Right cardiac atrium (tissue), 5 donors: ENCODE results near the gene ADAM29. TPM values are rescaled to one million over a fixed set of nuclear protein-coding genes. Genes with fewer than 3 reads are reported as not detected.
"Not testable (repeated sequence)": the region's sequence is repeated elsewhere in the genome, so short reads cannot be mapped to it uniquely, and the experiment has no call there.

Source experiments
- ATAC-seq, 2 donors: fragments of 200-7000 bp; cut with Tn5 transposase; one replicate each; pipeline versions ENCODE4 v1.8.0 to v1.9.1; 2020; ENCODE audit warnings: moderate library complexity in 2 of 2, mild to moderate bottlenecking in 1 of 2
- DNase-seq, 3 donors: peaks; one replicate each; pipeline ENCODE4 v3.0.0-alpha.2; 2020
- H3K27ac ChIP-seq: one replicate; pipeline ENCODE4 v1.5.1; 2013; ENCODE audit warnings: mild to moderate bottlenecking, low read length, control low read depth, moderate library complexity
- H3K27me3 ChIP-seq: one replicate; pipeline ENCODE4 v1.6.1; 2013; ENCODE audit not compliant: control insufficient read depth, insufficient read depth
- H3K4me1 ChIP-seq: one replicate; pipeline ENCODE4 v1.6.1; 2013; ENCODE audit warnings: low read length; ENCODE audit not compliant: control insufficient read depth, insufficient read depth
- H3K4me3 ChIP-seq: one replicate; pipeline ENCODE4 v1.5.1; 2013; ENCODE audit warnings: low read length, control low read depth
- H3K9me3 ChIP-seq: one replicate; pipeline ENCODE4 v1.6.1; 2013; ENCODE audit warnings: low read length; ENCODE audit not compliant: control insufficient read depth
- WGBS: extraction: QIAGEN DNeasy Blood & Tissue Kit; methylation state at CpG from one replicate; pipeline ENCODE4 v1.1.7; 2013; 5-methylcytosine and 5-hydroxymethylcytosine counted together
- intact Hi-C, 4 donors: fragments of 100-400 bp; cut with DNase I; formaldehyde crosslinking; loops; one replicate each; pipeline versions ENCODE4 v1.11.0 to v1.14.0; 2022 to 2023
- long read RNA-seq, 4 donors: library from polyadenylated mRNA; unstranded; transcript quantifications; one replicate each; pipeline ENCODE4 v2.0.0, GENCODE V29; 2020 to 2021
- polyA plus RNA-seq: library from polyadenylated mRNA; stranded (reverse); fragments of 200-250 nt; gene quantifications from one replicate; pipeline ENCODE4 v1.2.3, GENCODE V29; 2013
- total RNA-seq, 4 donors: library from RNA; stranded (reverse); fragmentation: NEBNext Ultra II Directional; extraction: Animal tissue kit (Norgen Biotek cat#: 25700); gene quantifications; one replicate each; pipeline ENCODE4 v1.2.1, GENCODE V29; 2021
- donor health status: healthy with polysubstance abuse.
- donor health status: DM: no; HTN: yes; CAD: no.
- donor health status: DM: no; HTN: no; CAD: no.
- donor health status: DM: no; HTN: yes; CAD: no; lungs with severe emphysema.
- donor health status: DM: yes; HTN: yes; CAD: no.

The ADAM29 gene
- total RNA-seq: not detected
- polyA plus RNA-seq: not detected
- long read RNA-seq, donor 1: 0 reads
- long read RNA-seq, donor 2: 0 reads
- long read RNA-seq, donor 3: 0 reads
- long read RNA-seq, donor 4: 0 reads

- Histone ChIP-seq H3K4me3 (no peak within 1 kb of the TSS), H3K27me3 (no peaks in the 10 kb centered on the region), H3K4me1 (no peaks in the 10 kb centered on the region), H3K9me3 (no peaks in the 10 kb centered on the region), H3K27ac (no peak within 1 kb of the TSS)
- DNase-seq (no peak), ATAC-seq (no peak)
- 87% methylated on average over 5 of the region's 5 CpGs for WGBS
- intact Hi-C loops: no loop called here
These were observed at the start of gene ADAM29 for GRCh38 chr4:174918058-174918457. Gene ADAM29, plus strand, starts transcription at chr4:174918358. Its CDS starts 57,168 bp downstream, at chr4:174975526.

GRCh38 chr4:174869339-174869738 is 48.8 kb upstream of the ADAM29 start:
- no peaks in the 10 kb centered on the region for H3K27me3 ChIP-seq

GRCh38 chr4:174870311-174870710 is 47.8 kb upstream of the ADAM29 start:
- intact Hi-C loops: no loop called here
- ATAC-seq: no peak
- 12% methylated on average over 2 of the region's 2 CpGs for WGBS

More at GRCh38 chr4:174869339-174869738, 48.8 kb upstream of the ADAM29 start:
- H3K4me3 ChIP-seq: no peak overlapping the region
- no peak overlapping the region for H3K27ac ChIP-seq
- ATAC-seq: no peak
- WGBS: 52% methylated on average over 3 of the region's 3 CpGs
- no peaks in the 10 kb centered on the region for H3K9me3 ChIP-seq
- H3K4me1 ChIP-seq: no peaks in the 10 kb centered on the region
- DNase-seq: no peak
- intact Hi-C loops: no loop called here

GRCh38 chr4:174871407-174871806 is 46.8 kb upstream of the ADAM29 start:
- no peak for ATAC-seq
- intact Hi-C loops: no loop called here

More at GRCh38 chr4:174870311-174870710, 47.8 kb upstream of the ADAM29 start:
- Histone ChIP-seq H3K4me1 (no peaks in the 10 kb centered on the region), H3K4me3 (no peak overlapping the region), H3K9me3 (no peaks in the 10 kb centered on the region), H3K27ac (no peak overlapping the region), H3K27me3 (no peaks in the 10 kb centered on the region)
- DNase-seq: no peak

GRCh38 chr4:174873146-174873545 is 45.0 kb upstream of the ADAM29 start:
- intact Hi-C loops, ATAC-seq, H3K4me3 ChIP-seq, H3K27me3 ChIP-seq, H3K4me1 ChIP-seq, H3K9me3 ChIP-seq, DNase-seq, H3K27ac ChIP-seq: not testable (repeated sequence)
- WGBS: 66% methylated on average over 3 of the region's 4 CpGs

More at GRCh38 chr4:174871407-174871806, 46.8 kb upstream of the ADAM29 start:
- no peak overlapping the region for H3K27ac ChIP-seq
- no peaks in the 10 kb centered on the region for H3K27me3 ChIP-seq
- H3K9me3 ChIP-seq: no peaks in the 10 kb centered on the region
- DNase-seq: no peak
- H3K4me1 ChIP-seq: no peaks in the 10 kb centered on the region
- no peak overlapping the region for H3K4me3 ChIP-seq

- WGBS: 44% methylated on average over 1 of the region's 1 CpG
- no peak for DNase-seq
- no peak overlapping the region for H3K27ac ChIP-seq
- H3K4me3 ChIP-seq: no peak overlapping the region
- ATAC-seq: no peak
- no peaks in the 10 kb centered on the region for H3K9me3 ChIP-seq
- no peaks in the 10 kb centered on the region for H3K27me3 ChIP-seq
- intact Hi-C loops: no loop called here
- no peaks in the 10 kb centered on the region for H3K4me1 ChIP-seq
These were observed 44.2 kb upstream of the ADAM29 start for GRCh38 chr4:174873931-174874330.

GRCh38 chr4:174874898-174875297 is 43.3 kb upstream of the ADAM29 start:
- ATAC-seq: no peak
- intact Hi-C loops: no loop called here

GRCh38 chr4:174880001-174880400 is 38.2 kb upstream of the ADAM29 start:
- DNase-seq (no peak), ATAC-seq (no peak)
- Histone ChIP-seq H3K9me3 (no peaks in the 10 kb centered on the region), H3K4me3 (no peak overlapping the region), H3K27me3 (no peaks in the 10 kb centered on the region), H3K27ac (no peak overlapping the region), H3K4me1 (no peaks in the 10 kb centered on the region)
- WGBS: 52% methylated on average over 7 of the region's 7 CpGs
- intact Hi-C loops: no loop called here

More at GRCh38 chr4:174874898-174875297, 43.3 kb upstream of the ADAM29 start:
- no peak overlapping the region for H3K4me3 ChIP-seq
- H3K4me1 ChIP-seq: no peaks in the 10 kb centered on the region
- DNase-seq: no peak
- WGBS: 60% methylated on average over 1 of the region's 1 CpG
- no peaks in the 10 kb centered on the region for H3K27me3 ChIP-seq
- H3K9me3 ChIP-seq: no peaks in the 10 kb centered on the region
- H3K27ac ChIP-seq: no peak overlapping the region

GRCh38 chr4:174882317-174882992 is 35.7 kb upstream of the ADAM29 start:
- intact Hi-C loops: no loop called here
- no peaks in the 10 kb centered on the region for H3K27me3 ChIP-seq
- ATAC-seq (no peak), DNase-seq (no peak)
- no peak overlapping the region for H3K4me3 ChIP-seq
- no peaks in the 10 kb centered on the region for H3K9me3 ChIP-seq
- H3K4me1 ChIP-seq: no peaks in the 10 kb centered on the region
- WGBS: 78% methylated on average over 6 of the region's 6 CpGs
- H3K27ac ChIP-seq: no peak overlapping the region

- Histone ChIP-seq H3K4me1 (no peaks in the 10 kb centered on the region), H3K4me3 (no peak overlapping the region), H3K9me3 (no peaks in the 10 kb centered on the region), H3K27ac (no peak overlapping the region), H3K27me3 (no peaks in the 10 kb centered on the region)
- intact Hi-C loops: no loop called here
- ATAC-seq (no peak), DNase-seq (no peak)
These were observed 10.7 kb upstream of the ADAM29 start for GRCh38 chr4:174907508-174907907.

GRCh38 chr4:174910271-174910670 is 7.9 kb upstream of the ADAM29 start:
- H3K4me1 ChIP-seq: no peaks in the 10 kb centered on the region
- ATAC-seq (no peak), DNase-seq (no peak)
- intact Hi-C loops: no loop called here
- H3K27ac ChIP-seq: no peak overlapping the region
- WGBS: 62% methylated on average over 1 of the region's 1 CpG
- no peaks in the 10 kb centered on the region for H3K9me3 ChIP-seq
- no peaks in the 10 kb centered on the region for H3K27me3 ChIP-seq
- H3K4me3 ChIP-seq: no peak overlapping the region
